ENCODE measurements around the gene TMEM43. TPM values are rescaled to one million over a fixed set of nuclear protein-coding genes. Genes with fewer than 3 reads are reported as not detected.

Gene TMEM43
- total and polyA plus RNA-seq, 10 of the 15 experiments (the other 5 are each of a cell fraction or from before 2014, with no cell fraction given), result 7.2 to 33.0 (median 18.5) TPM

DNA sequence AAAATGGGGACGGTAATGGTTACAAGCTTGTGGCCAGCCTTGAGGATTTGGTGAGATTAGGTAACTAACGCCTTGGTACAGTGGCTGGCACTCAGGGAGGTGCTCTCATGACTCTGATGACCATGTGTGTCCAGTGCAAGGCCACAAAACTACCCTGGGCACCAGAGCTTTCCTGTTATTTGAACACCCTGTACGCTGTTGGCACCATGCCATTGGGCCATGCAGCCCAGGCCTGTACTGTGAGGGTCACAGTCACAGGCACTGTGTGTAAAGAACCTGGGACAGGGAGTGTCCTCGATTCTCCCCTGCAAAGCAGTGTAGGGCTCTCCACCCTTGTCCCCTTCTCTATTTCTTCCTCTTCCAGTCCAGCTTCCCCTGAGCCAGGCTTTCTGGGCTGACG is 6.3 kb downstream of the TMEM43 start:
- peaks cover 5% of the 10 kb centered on the region for H3K4me1 ChIP-seq (ENCODE audit: control insufficient read depth, insufficient read depth, low read length)
- H3K79me2 ChIP-seq (ENCODE audit: control insufficient read depth, insufficient read depth, low read length), result peaks cover 21% of the 10 kb centered on the region
- in situ Hi-C loops (cut with MboI), result no loop called here
- no peaks in the 10 kb centered on the region for H3K27me3 ChIP-seq (replicated peaks in 1 of 2; ENCODE audit: control insufficient read depth in 2 of 2, insufficient read depth in 2 of 2, low read length in 1 of 2)
- H3K9me3 ChIP-seq (replicated peaks; ENCODE audit: control insufficient read depth, insufficient read depth, low read length), result no peaks in the 10 kb centered on the region
- BruUV-seq (replicated peaks), result no TSS peak
- SMC1A ChIA-PET (ENCODE audit: uncharacterized antibody, unreplicated experiment), result no interaction called here
- H3K9ac ChIP-seq (ENCODE audit: control insufficient read depth, insufficient read depth, low read length), result no peak overlapping the region
- H3K4me3 ChIP-seq, result no peak overlapping the region
- WGBS (ENCODE audit: insufficient coverage, insufficient replicate concordance, low lambda C conversion rate, missing lambda C conversion rate), result 86% methylated on average over 5 of the region's 5 CpGs
- intact Hi-C loops (cut with micrococcal nuclease; ENCODE audit: unreplicated experiment), result no loop called here
- no peak overlapping the region for H2AFZ ChIP-seq (ENCODE audit: control insufficient read depth, low read depth, low read length)
- H3K4me2 ChIP-seq (ENCODE audit: control insufficient read depth, insufficient read depth), result no peak overlapping the region
- no peak overlapping the region for H3K27ac ChIP-seq (ENCODE audit: control insufficient read depth, insufficient read depth)
- FAIRE-seq (no peak), DNase-seq (ENCODE audit: low read depth, low spot score) (no peak), ATAC-seq (no peak)
- H4K20me1 ChIP-seq (ENCODE audit: control insufficient read depth, insufficient read depth), result no peaks in the 10 kb centered on the region
- POLR2A ChIA-PET, result interaction anchor here (0.9 kb wide), 1 partner anchor 12 kb away, joined by 3 read pairs; no protein-coding TSS in a partner anchor
- TF ChIP-seq, protein P1, sequence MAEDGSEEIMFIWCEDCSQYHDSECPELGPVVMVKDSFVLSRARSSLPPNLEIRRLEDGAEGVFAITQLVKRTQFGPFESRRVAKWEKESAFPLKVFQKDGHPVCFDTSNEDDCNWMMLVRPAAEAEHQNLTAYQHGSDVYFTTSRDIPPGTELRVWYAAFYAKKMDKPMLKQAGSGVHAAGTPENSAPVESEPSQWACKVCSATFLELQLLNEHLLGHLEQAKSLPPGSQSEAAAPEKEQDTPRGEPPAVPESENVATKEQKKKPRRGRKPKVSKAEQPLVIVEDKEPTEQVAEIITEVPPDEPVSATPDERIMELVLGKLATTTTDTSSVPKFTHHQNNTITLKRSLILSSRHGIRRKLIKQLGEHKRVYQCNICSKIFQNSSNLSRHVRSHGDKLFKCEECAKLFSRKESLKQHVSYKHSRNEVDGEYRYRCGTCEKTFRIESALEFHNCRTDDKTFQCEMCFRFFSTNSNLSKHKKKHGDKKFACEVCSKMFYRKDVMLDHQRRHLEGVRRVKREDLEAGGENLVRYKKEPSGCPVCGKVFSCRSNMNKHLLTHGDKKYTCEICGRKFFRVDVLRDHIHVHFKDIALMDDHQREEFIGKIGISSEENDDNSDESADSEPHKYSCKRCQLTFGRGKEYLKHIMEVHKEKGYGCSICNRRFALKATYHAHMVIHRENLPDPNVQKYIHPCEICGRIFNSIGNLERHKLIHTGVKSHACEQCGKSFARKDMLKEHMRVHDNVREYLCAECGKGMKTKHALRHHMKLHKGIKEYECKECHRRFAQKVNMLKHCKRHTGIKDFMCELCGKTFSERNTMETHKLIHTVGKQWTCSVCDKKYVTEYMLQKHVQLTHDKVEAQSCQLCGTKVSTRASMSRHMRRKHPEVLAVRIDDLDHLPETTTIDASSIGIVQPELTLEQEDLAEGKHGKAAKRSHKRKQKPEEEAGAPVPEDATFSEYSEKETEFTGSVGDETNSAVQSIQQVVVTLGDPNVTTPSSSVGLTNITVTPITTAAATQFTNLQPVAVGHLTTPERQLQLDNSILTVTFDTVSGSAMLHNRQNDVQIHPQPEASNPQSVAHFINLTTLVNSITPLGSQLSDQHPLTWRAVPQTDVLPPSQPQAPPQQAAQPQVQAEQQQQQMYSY (CRISPR knock-in tag; IDR thresholded peaks at IDR 0.05), result no peak
- CTCF ChIA-PET, result interaction anchor here (0.6 to 1.4 kb wide), 2 partner anchors 44 to 72 kb away, joined by 4 read pairs; no protein-coding TSS in a partner anchor
- H3K36me3 ChIP-seq (ENCODE audit: control insufficient read depth in 2 of 2, insufficient read depth in 2 of 2, low read length in 1 of 2), result peaks cover 27 to 30% of the 10 kb centered on the region in 2 experiments
- RAD21 ChIA-PET (ENCODE audit: unreplicated experiment), result no interaction called here

DNA sequence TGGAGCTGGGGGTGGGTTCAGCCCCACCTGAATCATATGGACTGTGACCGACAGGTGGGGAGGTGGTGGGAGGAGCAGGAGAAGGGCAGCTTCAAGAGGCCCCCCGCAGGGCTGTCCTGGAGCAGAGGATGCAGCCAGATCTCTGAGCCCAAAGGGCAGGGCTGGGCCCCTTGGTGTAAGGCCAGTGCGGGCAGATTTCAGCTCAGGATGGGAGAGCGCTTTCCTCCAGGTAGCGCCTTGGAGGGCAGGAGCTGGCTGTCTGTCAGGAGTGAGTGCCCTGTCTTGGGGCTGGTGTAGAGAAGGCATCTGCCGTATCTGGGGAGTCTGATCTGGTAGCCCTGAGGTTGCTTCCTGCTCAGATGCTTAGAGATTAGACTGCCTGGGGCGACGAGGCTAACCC is 7.3 kb downstream of the TMEM43 start:
- H3K9me3 ChIP-seq (replicated peaks; ENCODE audit: control insufficient read depth, insufficient read depth, low read length), result no peaks in the 10 kb centered on the region
- ChIA-PET CTCF (interaction anchor here (1.4 kb wide), 1 partner anchor 43 kb away, joined by 4 read pairs; no protein-coding TSS in a partner anchor), RAD21 (ENCODE audit: unreplicated experiment) (no interaction called here), SMC1A (ENCODE audit: uncharacterized antibody, unreplicated experiment) (no interaction called here), POLR2A (no interaction called here)
- DNase-seq (ENCODE audit: low read depth, low spot score), result no peak
- no TSS peak for BruUV-seq (replicated peaks)
- H3K36me3 ChIP-seq (ENCODE audit: control insufficient read depth in 2 of 2, insufficient read depth in 2 of 2, low read length in 1 of 2), result peaks cover 27 to 30% of the 10 kb centered on the region in 2 experiments
- no peak for FAIRE-seq
- H3K79me2 ChIP-seq (ENCODE audit: control insufficient read depth, insufficient read depth, low read length), result peaks cover 13% of the 10 kb centered on the region
- TF ChIP-seq FOXK2 (IDR thresholded peaks at IDR 0.05) (no peak), POLR2A (IDR thresholded peaks at IDR 0.05; ENCODE audit: low read depth, low read length) (0 out of 2 replicates have a peak, but pooled peaks have one; percentile 13)
- TF ChIP-seq, protein P2, sequence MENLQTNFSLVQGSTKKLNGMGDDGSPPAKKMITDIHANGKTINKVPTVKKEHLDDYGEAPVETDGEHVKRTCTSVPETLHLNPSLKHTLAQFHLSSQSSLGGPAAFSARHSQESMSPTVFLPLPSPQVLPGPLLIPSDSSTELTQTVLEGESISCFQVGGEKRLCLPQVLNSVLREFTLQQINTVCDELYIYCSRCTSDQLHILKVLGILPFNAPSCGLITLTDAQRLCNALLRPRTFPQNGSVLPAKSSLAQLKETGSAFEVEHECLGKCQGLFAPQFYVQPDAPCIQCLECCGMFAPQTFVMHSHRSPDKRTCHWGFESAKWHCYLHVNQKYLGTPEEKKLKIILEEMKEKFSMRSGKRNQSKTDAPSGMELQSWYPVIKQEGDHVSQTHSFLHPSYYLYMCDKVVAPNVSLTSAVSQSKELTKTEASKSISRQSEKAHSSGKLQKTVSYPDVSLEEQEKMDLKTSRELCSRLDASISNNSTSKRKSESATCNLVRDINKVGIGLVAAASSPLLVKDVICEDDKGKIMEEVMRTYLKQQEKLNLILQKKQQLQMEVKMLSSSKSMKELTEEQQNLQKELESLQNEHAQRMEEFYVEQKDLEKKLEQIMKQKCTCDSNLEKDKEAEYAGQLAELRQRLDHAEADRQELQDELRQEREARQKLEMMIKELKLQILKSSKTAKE (IDR thresholded peaks at IDR 0.05; ENCODE audit: low read depth, poor library complexity, severe bottlenecking), result no peak
- TF ChIP-seq, protein P3, sequence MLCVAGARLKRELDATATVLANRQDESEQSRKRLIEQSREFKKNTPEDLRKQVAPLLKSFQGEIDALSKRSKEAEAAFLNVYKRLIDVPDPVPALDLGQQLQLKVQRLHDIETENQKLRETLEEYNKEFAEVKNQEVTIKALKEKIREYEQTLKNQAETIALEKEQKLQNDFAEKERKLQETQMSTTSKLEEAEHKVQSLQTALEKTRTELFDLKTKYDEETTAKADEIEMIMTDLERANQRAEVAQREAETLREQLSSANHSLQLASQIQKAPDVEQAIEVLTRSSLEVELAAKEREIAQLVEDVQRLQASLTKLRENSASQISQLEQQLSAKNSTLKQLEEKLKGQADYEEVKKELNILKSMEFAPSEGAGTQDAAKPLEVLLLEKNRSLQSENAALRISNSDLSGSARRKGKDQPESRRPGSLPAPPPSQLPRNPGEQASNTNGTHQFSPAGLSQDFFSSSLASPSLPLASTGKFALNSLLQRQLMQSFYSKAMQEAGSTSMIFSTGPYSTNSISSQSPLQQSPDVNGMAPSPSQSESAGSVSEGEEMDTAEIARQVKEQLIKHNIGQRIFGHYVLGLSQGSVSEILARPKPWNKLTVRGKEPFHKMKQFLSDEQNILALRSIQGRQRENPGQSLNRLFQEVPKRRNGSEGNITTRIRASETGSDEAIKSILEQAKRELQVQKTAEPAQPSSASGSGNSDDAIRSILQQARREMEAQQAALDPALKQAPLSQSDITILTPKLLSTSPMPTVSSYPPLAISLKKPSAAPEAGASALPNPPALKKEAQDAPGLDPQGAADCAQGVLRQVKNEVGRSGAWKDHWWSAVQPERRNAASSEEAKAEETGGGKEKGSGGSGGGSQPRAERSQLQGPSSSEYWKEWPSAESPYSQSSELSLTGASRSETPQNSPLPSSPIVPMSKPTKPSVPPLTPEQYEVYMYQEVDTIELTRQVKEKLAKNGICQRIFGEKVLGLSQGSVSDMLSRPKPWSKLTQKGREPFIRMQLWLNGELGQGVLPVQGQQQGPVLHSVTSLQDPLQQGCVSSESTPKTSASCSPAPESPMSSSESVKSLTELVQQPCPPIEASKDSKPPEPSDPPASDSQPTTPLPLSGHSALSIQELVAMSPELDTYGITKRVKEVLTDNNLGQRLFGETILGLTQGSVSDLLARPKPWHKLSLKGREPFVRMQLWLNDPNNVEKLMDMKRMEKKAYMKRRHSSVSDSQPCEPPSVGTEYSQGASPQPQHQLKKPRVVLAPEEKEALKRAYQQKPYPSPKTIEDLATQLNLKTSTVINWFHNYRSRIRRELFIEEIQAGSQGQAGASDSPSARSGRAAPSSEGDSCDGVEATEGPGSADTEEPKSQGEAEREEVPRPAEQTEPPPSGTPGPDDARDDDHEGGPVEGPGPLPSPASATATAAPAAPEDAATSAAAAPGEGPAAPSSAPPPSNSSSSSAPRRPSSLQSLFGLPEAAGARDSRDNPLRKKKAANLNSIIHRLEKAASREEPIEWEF (IDR thresholded peaks at IDR 0.05; ENCODE audit: insufficient replicate concordance, low read depth, low read length), result no peak
- no peaks in the 10 kb centered on the region for H3K27me3 ChIP-seq (replicated peaks in 1 of 2; ENCODE audit: control insufficient read depth in 2 of 2, insufficient read depth in 2 of 2, low read length in 1 of 2)
- no peak overlapping the region for H3K9ac ChIP-seq (ENCODE audit: control insufficient read depth, insufficient read depth, low read length)
- intact Hi-C loops (cut with micrococcal nuclease; ENCODE audit: unreplicated experiment) (no loop called here), in situ Hi-C loops (cut with MboI) (no loop called here)
- no peaks in the 10 kb centered on the region for H4K20me1 ChIP-seq (ENCODE audit: control insufficient read depth, insufficient read depth)
- H3K4me3 ChIP-seq, result no peak overlapping the region
- no peak for ATAC-seq
- no peaks in the 10 kb centered on the region for H3K4me1 ChIP-seq (ENCODE audit: control insufficient read depth, insufficient read depth, low read length)
- H2AFZ ChIP-seq (ENCODE audit: control insufficient read depth, low read depth, low read length), result no peak overlapping the region
- H3K27ac ChIP-seq (ENCODE audit: control insufficient read depth, insufficient read depth), result no peak overlapping the region
- no peak overlapping the region for H3K4me2 ChIP-seq (ENCODE audit: control insufficient read depth, insufficient read depth)
- 88% methylated on average over 8 of the region's 8 CpGs for WGBS (ENCODE audit: insufficient coverage, insufficient replicate concordance, low lambda C conversion rate, missing lambda C conversion rate)
